OCI-LY7 (cell line): Measurements from ENCODE around the gene CUBN. TPM values are rescaled to one million over a fixed set of nuclear protein-coding genes. Genes with fewer than 3 reads are reported as not detected.

ENCODE experiments used
- BruUV-seq: library from RNA; stranded (reverse); fragments of 400-500 nt; replicated peaks from 2 replicates; lab custom pipeline; 2021; lab: Mats Ljungman, UMichigan
- CTCF ChIA-PET: fragments of 300-600 bp; sonication (Branson Sonifier 250); formaldehyde crosslinking; loops from one replicate; lab custom pipeline; 2022; ENCODE audit warnings: antibody characterized with exemption; ENCODE audit not compliant: unreplicated experiment; lab: Charles Lee
- POLR2A ChIA-PET: fragments of 300-600 bp; sonication (Branson Sonifier 250); formaldehyde crosslinking; loops from one replicate; lab custom pipeline; 2022; ENCODE audit warnings: antibody characterized with exemption; lab: Charles Lee
- DNase-seq: peaks from one replicate; pipeline ENCODE4 v3.0.0-alpha.2; 2015; ENCODE audit warnings: low spot score
- H2AFZ ChIP-seq: fragments of 200-600 bp; sonication (generic), shearing (Covaris generic); 2 replicates; pipeline ENCODE4 v1.6.1; 2014; ENCODE audit warnings: mild to moderate bottlenecking, antibody characterized with exemption, low read length, moderate library complexity
- H3K27ac ChIP-seq: fragments of 200-600 bp; sonication (generic); 2 replicates; pipeline ENCODE4 v1.5.1; 2014; ENCODE audit warnings: mixed run types, low read depth, mild to moderate bottlenecking, moderate library complexity, low read length, inconsistent platforms; ENCODE audit not compliant: poor library complexity, severe bottlenecking
- H3K36me3 ChIP-seq: fragments of 200-600 bp; sonication (generic); 2 replicates; pipeline ENCODE4 v1.6.1; 2014; ENCODE audit warnings: mild to moderate bottlenecking, antibody characterized with exemption, low read length, moderate library complexity, mixed read lengths; ENCODE audit not compliant: insufficient read depth
- H3K4me1 ChIP-seq: fragments of 200-600 bp; sonication (generic); 2 replicates; pipeline ENCODE4 v1.5.1; 2014; ENCODE audit warnings: mild to moderate bottlenecking, low read length; ENCODE audit not compliant: insufficient read depth, poor library complexity, severe bottlenecking
- H3K4me2 ChIP-seq: fragments of 200-600 bp; sonication (generic); 2 replicates; pipeline ENCODE4 v1.6.1; 2014; ENCODE audit warnings: mild to moderate bottlenecking, low read length
- H3K4me3 ChIP-seq: fragments of 200-600 bp; sonication (generic); 2 replicates; pipeline ENCODE4 v1.5.1; 2014; ENCODE audit warnings: mild to moderate bottlenecking, low read depth, low read length; ENCODE audit not compliant: poor library complexity, severe bottlenecking
- H3K79me2 ChIP-seq: fragments of 200-600 bp; sonication (generic); 2 replicates; pipeline ENCODE4 v1.6.1; 2016; ENCODE audit warnings: low read depth, mild to moderate bottlenecking, low read length, moderate library complexity, mixed read lengths; ENCODE audit not compliant: insufficient read depth
- H3K9me2 ChIP-seq: fragments of 200-600 bp; sonication (generic); 2 replicates; pipeline ENCODE4 v1.6.1; 2016; ENCODE audit warnings: mild to moderate bottlenecking, low read length, mixed read lengths; ENCODE audit not compliant: insufficient read depth
- H3K9me3 ChIP-seq: fragments of 200-600 bp; sonication (generic); 2 replicates; pipeline ENCODE4 v1.6.1; 2014; ENCODE audit warnings: mild to moderate bottlenecking, mixed run types, low read length, mixed read lengths
- H4K20me1 ChIP-seq: fragments of 200-600 bp; sonication (generic); 2 replicates; pipeline ENCODE4 v1.6.1; 2014; ENCODE audit warnings: mild to moderate bottlenecking, antibody characterized with exemption, low read length, moderate library complexity, mixed read lengths; ENCODE audit not compliant: insufficient read depth
- EZH2phosphoT487 ChIP-seq: fragments of 200-600 bp; sonication (generic); IDR thresholded peaks from 2 replicates; pipeline ENCODE4 v1.6.1; 2018; ENCODE audit warnings: low read depth, borderline replicate concordance, mild to moderate bottlenecking, mixed run types, antibody characterized with exemption, low read length, moderate library complexity, mixed read lengths
- intact Hi-C: fragments of 100-400 bp; cut with micrococcal nuclease; formaldehyde crosslinking; loops from one replicate; pipeline ENCODE4 v1.10.0; 2022; ENCODE audit not compliant: unreplicated experiment
- total RNA-seq, 2 experiments: library from RNA; depleted of rRNA in 1 of 2; stranded (reverse); fragments of >200 nt in 1 of 2; shearing (Covaris generic) in 1 of 2; gene quantifications; 2 replicates each; pipeline ENCODE4 v1.2.3, GENCODE V29; 2014 to 2022
- TF ChIP-seq, protein P1 (sequence below): fragments of 200-600 bp; sonication (generic); conservative IDR thresholded peaks from 2 replicates; pipeline ENCODE4 v1.5.1; 2014; ENCODE audit warnings: mild to moderate bottlenecking, antibody characterized with exemption, low read length, moderate library complexity, mixed read lengths

The CUBN gene
- total RNA-seq, 2 experiments from 2014 or later, result 0.13 to 0.25 TPM

DNA sequence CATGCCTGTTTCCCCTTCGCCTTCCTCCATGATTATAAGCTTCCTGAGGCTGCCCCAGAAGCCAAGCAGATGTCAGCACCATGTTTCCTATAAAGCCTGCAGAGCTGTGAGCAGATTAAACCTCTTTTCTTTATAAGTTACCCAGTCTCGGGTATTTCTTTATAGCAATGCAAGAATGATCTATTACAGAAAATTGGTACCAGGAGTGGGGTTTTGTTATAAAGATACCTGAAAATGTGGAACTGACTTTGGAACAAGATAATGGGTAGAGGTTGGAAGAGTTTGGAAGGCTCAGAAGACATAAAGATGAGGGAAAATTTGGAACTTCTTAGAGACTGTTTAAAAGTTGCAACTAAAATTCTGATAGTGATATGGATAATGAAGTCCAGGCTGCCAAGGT is 307.6 kb downstream of the CUBN start:
- intact Hi-C loops, result no loop called here
- CTCF ChIA-PET, result no interaction called here
- Histone ChIP-seq H3K4me1 (peaks cover 4% of the 10 kb centered on the region), H3K4me3 (no peak overlapping the region), H3K79me2 (no peaks in the 10 kb centered on the region), H3K27ac (no peak overlapping the region), H4K20me1 (no peaks in the 10 kb centered on the region), H3K9me2 (no peaks in the 10 kb centered on the region), H2AFZ (no peak overlapping the region), H3K36me3 (no peaks in the 10 kb centered on the region), H3K9me3 (peaks cover 16% of the 10 kb centered on the region), H3K4me2 (no peak overlapping the region)
- no TSS peak for BruUV-seq
- DNase-seq, result no peak
- POLR2A ChIA-PET, result no interaction called here
- TF ChIP-seq EZH2phosphoT487, result no peak
- TF ChIP-seq, protein P1, sequence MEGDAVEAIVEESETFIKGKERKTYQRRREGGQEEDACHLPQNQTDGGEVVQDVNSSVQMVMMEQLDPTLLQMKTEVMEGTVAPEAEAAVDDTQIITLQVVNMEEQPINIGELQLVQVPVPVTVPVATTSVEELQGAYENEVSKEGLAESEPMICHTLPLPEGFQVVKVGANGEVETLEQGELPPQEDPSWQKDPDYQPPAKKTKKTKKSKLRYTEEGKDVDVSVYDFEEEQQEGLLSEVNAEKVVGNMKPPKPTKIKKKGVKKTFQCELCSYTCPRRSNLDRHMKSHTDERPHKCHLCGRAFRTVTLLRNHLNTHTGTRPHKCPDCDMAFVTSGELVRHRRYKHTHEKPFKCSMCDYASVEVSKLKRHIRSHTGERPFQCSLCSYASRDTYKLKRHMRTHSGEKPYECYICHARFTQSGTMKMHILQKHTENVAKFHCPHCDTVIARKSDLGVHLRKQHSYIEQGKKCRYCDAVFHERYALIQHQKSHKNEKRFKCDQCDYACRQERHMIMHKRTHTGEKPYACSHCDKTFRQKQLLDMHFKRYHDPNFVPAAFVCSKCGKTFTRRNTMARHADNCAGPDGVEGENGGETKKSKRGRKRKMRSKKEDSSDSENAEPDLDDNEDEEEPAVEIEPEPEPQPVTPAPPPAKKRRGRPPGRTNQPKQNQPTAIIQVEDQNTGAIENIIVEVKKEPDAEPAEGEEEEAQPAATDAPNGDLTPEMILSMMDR, result no peak

DNA sequence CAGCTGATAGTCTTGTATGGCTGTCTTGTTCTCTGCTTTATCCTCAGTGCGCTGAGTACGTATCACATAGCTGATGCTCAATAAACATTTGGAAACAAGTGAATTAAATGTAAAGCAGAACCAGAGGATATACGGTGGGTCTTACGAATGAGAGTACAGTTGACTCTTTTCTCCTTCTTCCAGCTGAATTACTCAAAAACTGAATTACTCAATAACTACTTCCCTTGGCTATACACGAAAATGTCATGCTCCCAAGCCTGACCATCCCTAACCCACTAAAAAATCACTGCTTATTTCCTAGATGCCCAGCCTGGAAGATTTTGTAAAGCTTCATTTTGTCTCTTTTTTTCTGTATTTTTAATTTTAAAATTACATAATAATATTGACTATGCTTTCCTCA is 309.2 kb downstream of the CUBN start:
- Histone ChIP-seq H3K79me2 (peaks cover 7% of the 10 kb centered on the region; the same call in 1 of the 2 replicates), H2AFZ (no peak overlapping the region), H3K27ac (no peak overlapping the region), H3K36me3 (no peaks in the 10 kb centered on the region), H4K20me1 (no peaks in the 10 kb centered on the region), H3K9me2 (no peaks in the 10 kb centered on the region), H3K9me3 (peaks cover 16% of the 10 kb centered on the region), H3K4me2 (no peak overlapping the region), H3K4me3 (no peak overlapping the region), H3K4me1 (peaks cover 12% of the 10 kb centered on the region)
- POLR2A ChIA-PET, result interaction anchor here (0.6 kb wide), 1 partner anchor 444 kb away, joined by 3 read pairs; no protein-coding TSS in a partner anchor
- no peak for DNase-seq
- BruUV-seq, result no TSS peak
- intact Hi-C loops, result no loop called here
- TF ChIP-seq EZH2phosphoT487, result no peak
- CTCF ChIA-PET, result no interaction called here

GRCh38 chr10:16820018-16820417 is 309.6 kb downstream of the CUBN start:
- intact Hi-C loops, result no loop called here
- H3K27ac ChIP-seq, result no peak overlapping the region
- ChIA-PET POLR2A (interaction anchor here (0.6 kb wide), 2 partner anchors 281 to 444 kb away, joined by 3 read pairs; no protein-coding TSS in a partner anchor), CTCF (no interaction called here)
- H3K36me3 ChIP-seq, result no peaks in the 10 kb centered on the region
- no TSS peak for BruUV-seq
- H2AFZ ChIP-seq, result no peak overlapping the region
- H3K4me1 ChIP-seq, result peaks cover 12% of the 10 kb centered on the region
- H3K4me2 ChIP-seq, result no peak overlapping the region
- H3K9me2 ChIP-seq, result no peaks in the 10 kb centered on the region
- no peak overlapping the region for H3K4me3 ChIP-seq
- H4K20me1 ChIP-seq, result no peaks in the 10 kb centered on the region
- H3K9me3 ChIP-seq, result peaks cover 16% of the 10 kb centered on the region
- no peak for DNase-seq
- TF ChIP-seq, protein P1, result no peak
- no peak for TF ChIP-seq EZH2phosphoT487
- H3K79me2 ChIP-seq, result peaks cover 7% of the 10 kb centered on the region; the same call in 1 of the 2 replicates
